H1 (cell line): ENCODE results near the gene TMEM120A. TPM values are rescaled to one million over a fixed set of nuclear protein-coding genes. Genes with fewer than 3 reads are reported as not detected.

Experiments
- CTCF ChIA-PET: fragments of 300-600 bp; sonication (Branson Sonifier 250); formaldehyde crosslinking; loops from one replicate; lab custom pipeline; 2021; ENCODE audit not compliant: partially characterized antibody; lab: Charles Lee
- POLR2A ChIA-PET: fragments of 300-600 bp; sonication (Branson Sonifier 250); formaldehyde crosslinking; loops from one replicate; lab custom pipeline; 2021; ENCODE audit warnings: inconsistent platforms; ENCODE audit not compliant: partially characterized antibody; lab: Charles Lee
- DNase-seq, 2 experiments: peaks; one replicate each; pipeline versions ENCODE4 v3.0.0 to v3.0.0-alpha.2; 2010 to 2022; ENCODE audit warnings: low spot score in 2 of 2, low read depth in 1 of 2, mixed read lengths in 1 of 2
- FAIRE-seq: peaks from 2 replicates; lab custom pipeline; 2011; peaks lifted over from hg19 to GRCh38; lab: Jason Lieb, UNC
- H2AFZ ChIP-seq: 2 replicates; pipeline ENCODE4 v1.8.1; 2012; ENCODE audit warnings: low read length, inconsistent platforms
- H2AK5ac ChIP-seq: 2 replicates; pipeline ENCODE4 v1.6.1; 2013; ENCODE audit warnings: low read depth, low read length
- H2BK120ac ChIP-seq: replicated peaks from 2 replicates; pipeline ENCODE3; 2013; ENCODE audit warnings: low read depth, low read length, inconsistent platforms
- H2BK12ac ChIP-seq: 2 replicates; pipeline ENCODE4 v1.6.1; 2013; ENCODE audit warnings: low read depth, low read length
- H2BK15ac ChIP-seq: 2 replicates; pipeline ENCODE4 v1.6.1; 2013; ENCODE audit warnings: low read length
- H2BK20ac ChIP-seq: 2 replicates; pipeline ENCODE4 v1.6.1; 2013; ENCODE audit warnings: low read length
- H2BK5ac ChIP-seq: 2 replicates; pipeline ENCODE4 v1.6.1; 2013; ENCODE audit warnings: low read depth, low read length
- H3K14ac ChIP-seq: 2 replicates; pipeline ENCODE4 v1.6.1; 2013; ENCODE audit warnings: inconsistent platforms; ENCODE audit not compliant: insufficient read length
- H3K18ac ChIP-seq: 2 replicates; pipeline ENCODE4 v1.6.1; 2013; ENCODE audit warnings: low read length; ENCODE audit errors: extremely low read depth
- H3K23ac ChIP-seq: 2 replicates; pipeline ENCODE4 v1.6.1; 2013; ENCODE audit warnings: inconsistent platforms; ENCODE audit not compliant: insufficient read length
- H3K23me2 ChIP-seq: 2 replicates; pipeline ENCODE4 v1.6.1; 2013; ENCODE audit warnings: low read depth, low read length
- H3K27ac ChIP-seq: 2 replicates; pipeline ENCODE4 v1.6.1; 2011; ENCODE audit warnings: low read depth, low read length, inconsistent platforms
- H3K27me3 ChIP-seq, 4 experiments: replicated peaks in 1 of 4; 1 replicate in 1 of 4; 2 replicates in 3 of 4; pipeline versions ENCODE4 v1.6.1 to v1.8.1; 2011 to 2013; ENCODE audit warnings: low read length in 3 of 4, mild to moderate bottlenecking in 3 of 4, inconsistent platforms in 2 of 4, mixed read lengths in 2 of 4, moderate library complexity in 1 of 4; ENCODE audit not compliant: control insufficient read depth in 3 of 4, insufficient read depth in 3 of 4; ENCODE audit errors: extremely low read depth in 1 of 4
- H3K36me3 ChIP-seq, 4 experiments: 2 replicates each; pipeline versions ENCODE4 v1.6.1 to v1.8.1; 2011 to 2013; ENCODE audit warnings: mild to moderate bottlenecking in 4 of 4, low read length in 3 of 4, moderate library complexity in 2 of 4, control low read depth in 1 of 4, inconsistent platforms in 1 of 4; ENCODE audit not compliant: insufficient read depth in 4 of 4, control insufficient read depth in 2 of 4
- H3K4ac ChIP-seq: replicated peaks from 2 replicates; pipeline ENCODE3; 2013; ENCODE audit warnings: low read length, low read depth, mixed read lengths, inconsistent platforms; ENCODE audit not compliant: insufficient read length
- H3K4me1 ChIP-seq, 4 experiments: replicated peaks in 1 of 4; 1 replicate in 1 of 4; 2 replicates in 3 of 4; pipeline versions ENCODE4 v1.6.1 to v1.8.1; 2011 to 2013; ENCODE audit warnings: low read length in 3 of 4, inconsistent platforms in 2 of 4, mixed read lengths in 1 of 4; ENCODE audit not compliant: insufficient read depth in 4 of 4, control insufficient read depth in 3 of 4
- H3K4me2 ChIP-seq, 2 experiments: 2 replicates each; pipeline versions ENCODE4 v1.6.1 to v1.8.1; 2011 to 2013; ENCODE audit warnings: low read depth in 2 of 2, low read length in 2 of 2, control low read depth in 1 of 2, inconsistent platforms in 1 of 2, mild to moderate bottlenecking in 1 of 2; ENCODE audit not compliant: insufficient read depth in 1 of 2
- H3K4me3 ChIP-seq, 4 experiments: fragments of 200-600, 300-600 bp in 1 of 4; sonication (generic), shearing (Covaris generic), sonication (Bioruptor Twin) in 1 of 4; 2 replicates each; pipeline versions ENCODE4 v1.5.1 to v1.8.1; 2011 to 2016; ENCODE audit warnings: low read length in 4 of 4, low read depth in 3 of 4, control low read depth in 2 of 4, inconsistent platforms in 2 of 4, mild to moderate bottlenecking in 2 of 4, mixed read lengths in 1 of 4, moderate library complexity in 1 of 4; ENCODE audit not compliant: insufficient read depth in 2 of 4; ENCODE audit errors: extremely low read depth in 1 of 4
- H3K56ac ChIP-seq: replicated peaks from 2 replicates; pipeline ENCODE3; 2013; ENCODE audit warnings: low read depth, mild to moderate bottlenecking, mixed read lengths, low read length, inconsistent platforms; ENCODE audit not compliant: insufficient read length
- H3K79me1 ChIP-seq: 2 replicates; pipeline ENCODE4 v1.6.1; 2013; ENCODE audit warnings: low read depth, low read length, control low read depth
- H3K79me2 ChIP-seq, 2 experiments: 2 replicates each; pipeline versions ENCODE4 v1.6.1 to v1.8.1; 2012 to 2013; ENCODE audit warnings: low read length in 2 of 2, mild to moderate bottlenecking in 2 of 2, inconsistent platforms in 1 of 2; ENCODE audit not compliant: insufficient read depth in 2 of 2, control insufficient read depth in 1 of 2
- H3K9ac ChIP-seq, 4 experiments: replicated peaks in 1 of 4; 1 replicate in 1 of 4; 2 replicates in 3 of 4; pipeline versions ENCODE4 v1.6.1 to v1.8.1; 2011 to 2013; ENCODE audit warnings: low read depth in 3 of 4, low read length in 3 of 4, control low read depth in 2 of 4, mild to moderate bottlenecking in 2 of 4, moderate library complexity in 2 of 4, inconsistent platforms in 1 of 4; ENCODE audit errors: extremely low read depth in 1 of 4
- H3K9me3 ChIP-seq, 2 experiments: 2 replicates each; pipeline versions ENCODE4 v1.6.1 to v1.8.1; 2012 to 2013; ENCODE audit warnings: mild to moderate bottlenecking in 2 of 2, moderate library complexity in 2 of 2, control low read depth in 1 of 2, inconsistent platforms in 1 of 2, low read depth in 1 of 2, low read length in 1 of 2, mixed read lengths in 1 of 2; ENCODE audit not compliant: insufficient read depth in 2 of 2
- H4K20me1 ChIP-seq, 2 experiments: replicated peaks in 1 of 2; 2 replicates each; pipeline versions ENCODE3 to v1.8.1; 2011 to 2013; ENCODE audit warnings: inconsistent platforms in 2 of 2, low read length in 2 of 2, mild to moderate bottlenecking in 1 of 2; ENCODE audit not compliant: insufficient read depth in 2 of 2, control insufficient read depth in 1 of 2
- H4K5ac ChIP-seq: 2 replicates; pipeline ENCODE4 v1.6.1; 2013; ENCODE audit warnings: low read length, low read depth, mixed read lengths, inconsistent platforms; ENCODE audit not compliant: insufficient read length
- H4K8ac ChIP-seq: 2 replicates; pipeline ENCODE4 v1.8.0; 2013; ENCODE audit warnings: mild to moderate bottlenecking, moderate library complexity, low read length, inconsistent platforms; ENCODE audit not compliant: insufficient read depth; ENCODE audit errors: extremely low read depth
- H4K91ac ChIP-seq: replicated peaks from 2 replicates; pipeline ENCODE3; 2013; ENCODE audit warnings: low read length, mixed read lengths, inconsistent platforms; ENCODE audit not compliant: insufficient read length
- BCL11A ChIP-seq, 2 experiments: IDR thresholded peaks; one replicate each; pipeline ENCODE4 v1.6.1; 2011; ENCODE audit warnings: low read depth in 2 of 2, low read length in 2 of 2, mild to moderate bottlenecking in 2 of 2
- CBX8 ChIP-seq: fragments of 300-800, 300-1000 bp; sonication (generic); IDR thresholded peaks from 2 replicates; pipeline ENCODE4 v1.7.1; 2016; ENCODE audit warnings: low read depth, low read length, borderline replicate concordance
- CREB1 ChIP-seq: IDR thresholded peaks from 2 replicates; pipeline ENCODE4 v1.6.1; 2012; ENCODE audit warnings: inconsistent platforms
- CTCF ChIP-seq, 3 experiments: IDR thresholded peaks; 1 replicate in 2 of 3; 2 replicates in 1 of 3; pipeline versions ENCODE4 v1.5.1 to v1.6.1; 2011; ENCODE audit warnings: low read length in 3 of 3, mild to moderate bottlenecking in 3 of 3, inconsistent platforms in 2 of 3, low read depth in 1 of 3, moderate library complexity in 1 of 3; ENCODE audit not compliant: insufficient read depth in 1 of 3; ENCODE audit errors: control extremely low read depth in 1 of 3
- JUN ChIP-seq: IDR thresholded peaks from 2 replicates; pipeline ENCODE4 v1.6.1; 2011; ENCODE audit warnings: low read depth, mild to moderate bottlenecking, improper control_type of control experiment, low read length
- MAX ChIP-seq: IDR thresholded peaks from 2 replicates; pipeline ENCODE4 v1.6.1; 2012; ENCODE audit warnings: inconsistent platforms
- POLR2A ChIP-seq, 2 experiments: IDR thresholded peaks; 1 replicate in 1 of 2; 2 replicates in 1 of 2; pipeline ENCODE4 v1.6.1; 2011; ENCODE audit warnings: low read depth in 2 of 2, low read length in 2 of 2, mild to moderate bottlenecking in 2 of 2; ENCODE audit errors: control extremely low read depth in 1 of 2
- POU5F1 ChIP-seq: IDR thresholded peaks from 2 replicates; pipeline ENCODE4 v1.6.1; 2011; ENCODE audit warnings: low read depth, mild to moderate bottlenecking, low read length, moderate library complexity
- RXRA ChIP-seq: IDR thresholded peaks from 2 replicates; pipeline ENCODE4 v1.6.1; 2011; ENCODE audit warnings: low read depth, mild to moderate bottlenecking, low read length, moderate library complexity; ENCODE audit not compliant: insufficient read depth
- SP4 ChIP-seq: IDR thresholded peaks from 2 replicates; pipeline ENCODE4 v1.6.1; 2012; ENCODE audit warnings: low read length, inconsistent platforms
- WGBS, 2 experiments: shearing (Covaris generic) in 1 of 2; methylation state at CpG; one replicate each; pipeline versions ENCODE4 v1.1.6 to v1.1.7; 2013 to 2015; ENCODE audit warnings: low lambda C conversion rate in 2 of 2, mixed read lengths in 2 of 2, inconsistent platforms in 1 of 2, low coverage in 1 of 2, missing lambda C conversion rate in 1 of 2; ENCODE audit not compliant: insufficient replicate concordance in 2 of 2, insufficient coverage in 1 of 2, insufficient read length in 1 of 2; ENCODE audit errors: extremely low coverage in 1 of 2, missing lambda C conversion rate in 1 of 2; 5-methylcytosine and 5-hydroxymethylcytosine counted together
- polyA plus RNA-seq, 7 experiments: library from polyadenylated mRNA; depleted of rRNA in 3 of 7; stranded (reverse) in 5 of 7; unstranded in 2 of 7; fragments of >200 nt in 5 of 7; fragments of 200-250 nt in 2 of 7; gene quantifications; 1 replicate in 5 of 7; 2 replicates in 1 of 7; 4 replicates in 1 of 7; pipeline versions ENCODE4 v1.2.1 to v1.2.3, GENCODE V29; 2011 to 2013; ENCODE audit warnings: missing spikeins in 2 of 7, mixed read lengths in 2 of 7
- total RNA-seq: library from RNA; stranded (reverse); fragmentation: NEBNext Ultra II Directional; extraction: Animal tissue kit (Norgen Biotek cat#: 25700); gene quantifications from 2 replicates; pipeline ENCODE4 v1.2.1, GENCODE V29; 2021
- TF ChIP-seq, protein P1 (sequence below): IDR thresholded peaks from 2 replicates; pipeline ENCODE4 v1.6.1; 2012; ENCODE audit warnings: inconsistent platforms

Gene TMEM120A
- total and polyA plus RNA-seq, 2 of the 8 experiments (the other 6 are each of a cell fraction or from before 2014, with no cell fraction given) = 15.6 to 49.9 TPM

DNA sequence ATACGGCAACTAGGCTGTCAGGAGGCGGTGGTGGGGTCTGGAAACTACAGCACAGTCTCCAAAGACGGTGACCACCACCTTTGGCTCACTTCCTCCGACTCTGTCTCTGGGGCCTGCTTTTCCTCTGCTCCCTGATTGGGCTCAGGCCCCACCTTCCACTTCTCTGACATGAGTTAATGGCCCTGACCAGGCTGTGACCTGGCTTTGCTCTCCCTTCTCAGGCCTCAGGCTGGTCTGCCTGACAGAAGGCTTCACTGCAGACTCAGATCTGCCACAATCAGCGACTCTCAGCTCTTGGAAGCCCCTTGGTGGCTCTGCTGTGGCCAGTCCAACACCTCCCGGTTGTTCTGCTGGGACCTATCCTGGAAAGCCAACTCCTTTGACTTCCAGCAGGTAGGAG, 45.7 kb upstream of the TMEM120A start:
- Histone ChIP-seq H3K4me1 (no peaks in the 10 kb centered on the region), H4K20me1 (peaks cover 0 to 7% of the 10 kb centered on the region in 2 experiments), H2BK15ac (no peak overlapping the region), H3K23ac (no peak overlapping the region), H3K14ac (no peak overlapping the region), H3K79me2 (peaks cover 0 to 12% of the 10 kb centered on the region in 2 experiments; a peak in 2 of 4 replicates), H3K79me1 (peaks cover 4% of the 10 kb centered on the region; the same call in 1 of the 2 replicates), H3K9ac (no peak overlapping the region), H4K5ac (no peak overlapping the region), H3K4ac (no peak overlapping the region), H3K27ac (no peak overlapping the region), H2BK20ac (no peak overlapping the region), H3K27me3 (no peaks in the 10 kb centered on the region), H4K8ac (peak overlapping the region; percentile 57; the same call in 1 of the 2 replicates), H4K91ac (no peak overlapping the region), H3K56ac (no peak overlapping the region), H2BK12ac (no peak overlapping the region), H3K23me2 (no peaks in the 10 kb centered on the region), H2BK120ac (no peak overlapping the region), H3K4me2 (no peak overlapping the region), H3K18ac (no peak overlapping the region), H3K36me3 (no peaks in the 10 kb centered on the region), H3K9me3 (no peaks in the 10 kb centered on the region), H2AFZ (no peak overlapping the region), H2AK5ac (no peak overlapping the region), H2BK5ac (no peak overlapping the region), H3K4me3 (no peak overlapping the region)
- WGBS, 2 experiments = 91% methylated on average over 6 of the region's 6 CpGs; no CpG with 5 or more reads in 1 of the 2 experiments
- CTCF ChIA-PET = interaction anchor here (3.1 kb wide), 1 partner anchor 12 kb away, joined by 15 read pairs; no protein-coding TSS in a partner anchor
- POLR2A ChIA-PET = interaction anchor here (0.6 to 1.3 kb wide), 3 partner anchors 17 to 168 kb away, joined by 3 to 4 read pairs (median 4); no protein-coding TSS in a partner anchor
- FAIRE-seq (no peak), DNase-seq (no peak)
- TF ChIP-seq, protein P1, sequence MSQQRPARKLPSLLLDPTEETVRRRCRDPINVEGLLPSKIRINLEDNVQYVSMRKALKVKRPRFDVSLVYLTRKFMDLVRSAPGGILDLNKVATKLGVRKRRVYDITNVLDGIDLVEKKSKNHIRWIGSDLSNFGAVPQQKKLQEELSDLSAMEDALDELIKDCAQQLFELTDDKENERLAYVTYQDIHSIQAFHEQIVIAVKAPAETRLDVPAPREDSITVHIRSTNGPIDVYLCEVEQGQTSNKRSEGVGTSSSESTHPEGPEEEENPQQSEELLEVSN = no peak
- TF ChIP-seq POU5F1 = no peak
- TF ChIP-seq POLR2A (IDR thresholded peaks at IDR 0.05; ENCODE audit: control extremely low read depth in 1 of 2, low read depth in 2 of 2, low read length in 2 of 2) = no peak
- TF ChIP-seq CTCF (IDR thresholded peaks at IDR 0.05; ENCODE audit: control extremely low read depth in 1 of 3, insufficient read depth in 1 of 3, low read depth in 1 of 3, low read length in 3 of 3) = no peak
- TF ChIP-seq SP4 = no peak
- no peak for TF ChIP-seq JUN
- TF ChIP-seq BCL11A (IDR thresholded peaks at IDR 0.05; ENCODE audit: low read depth in 2 of 2, low read length in 2 of 2) = no peak
- no peak for TF ChIP-seq MAX
- TF ChIP-seq RXRA = no peak
- TF ChIP-seq CBX8 = no peak
- no peak for TF ChIP-seq CREB1
